Measurements from ENCODE around the gene GPR132.

GRCh38 chr14:105026033-105026785 lies 39.0 kb downstream of the GPR132 start:
- TF ChIP-seq CTCF (conservative IDR thresholded peaks at IDR 0.05) (no peak), EZH2 (IDR thresholded peaks at IDR 0.05; ENCODE audit: low read depth) (no peak)

Data from PC-9 (cell line).